HepG2 (cell line): Measurements from ENCODE around the gene ZFYVE28. TPM values are rescaled to one million over a fixed set of nuclear protein-coding genes. Genes with fewer than 3 reads are reported as not detected.

Experiments
- ATAC-seq: fragments of 200-7000 bp; cut with Tn5 transposase; 3 replicates; pipeline ENCODE4 v1.9.1; 2020; ENCODE audit warnings: mild to moderate bottlenecking, moderate library complexity
- BruUV-seq: library from RNA; stranded (reverse); fragments of 400-500 nt; replicated peaks from 2 replicates; lab custom pipeline; 2021; lab: Mats Ljungman, UMichigan
- CTCF ChIA-PET: fragments of 300-600 bp; formaldehyde crosslinking; extraction: SDS; loops from one replicate; lab custom pipeline; 2021; ENCODE audit warnings: low total read pairs, inconsistent platforms, low intra/inter-chr PET ratio; lab: Yijun Ruan, JAX
- POLR2A ChIA-PET: fragments of 350-600 bp; sonication (Branson Sonifier 250); formaldehyde crosslinking; loops from one replicate; lab custom pipeline; 2020; ENCODE audit warnings: antibody characterized with exemption, inconsistent platforms; lab: Yijun Ruan, JAX
- DNase-seq: peaks from one replicate; pipeline ENCODE4 v3.0.0-alpha.2; 2015; ENCODE audit warnings: low spot score
- FAIRE-seq: peaks from 3 replicates; lab custom pipeline; 2011; peaks lifted over from hg19 to GRCh38; lab: Jason Lieb, UNC
- H2AFZ ChIP-seq: one replicate; pipeline ENCODE4 v1.6.1; 2011; ENCODE audit warnings: low read length, inconsistent platforms
- H3K27ac ChIP-seq: fragments of 300-600 bp; 3 replicates; pipeline ENCODE4 v1.8.0; 2011; ENCODE audit warnings: mixed run types, mild to moderate bottlenecking, mixed read lengths, low read length, inconsistent platforms; ENCODE audit not compliant: insufficient read depth; ENCODE audit errors: extremely low read length
- H3K27me3 ChIP-seq, 2 experiments: fragments of 200-600 bp in 1 of 2; 2 replicates in 1 of 2; 3 replicates in 1 of 2; pipeline versions ENCODE4 v1.6.0 to v1.8.0; 2011; ENCODE audit warnings: low read length in 2 of 2, mild to moderate bottlenecking in 2 of 2, moderate library complexity in 2 of 2, inconsistent platforms in 1 of 2; ENCODE audit not compliant: insufficient read depth in 2 of 2, control insufficient read depth in 1 of 2
- H3K36me3 ChIP-seq, 2 experiments: fragments of 200-600 bp in 1 of 2; replicated peaks in 1 of 2; 2 replicates in 1 of 2; 3 replicates in 1 of 2; pipeline versions ENCODE4 v1.5.1 to v1.8.0; 2011; ENCODE audit warnings: low read length in 2 of 2, inconsistent platforms in 1 of 2; ENCODE audit not compliant: insufficient read depth in 2 of 2, control insufficient read depth in 1 of 2
- H3K4me1 ChIP-seq: 2 replicates; pipeline ENCODE4 v1.5.1; 2012; ENCODE audit warnings: low read length, inconsistent platforms; ENCODE audit not compliant: insufficient read depth
- H3K4me2 ChIP-seq: 2 replicates; pipeline ENCODE4 v1.6.0; 2011; ENCODE audit warnings: low read depth, low read length, inconsistent platforms
- H3K4me3 ChIP-seq, 3 experiments: fragments of 200-600 bp in 1 of 3; sonication (generic), shearing (Covaris generic) in 1 of 3; replicated peaks in 1 of 3; 2 replicates each; pipeline ENCODE4 v1.5.1; 2011 to 2016; ENCODE audit warnings: low read length in 3 of 3, inconsistent platforms in 2 of 3, low read depth in 2 of 3, mild to moderate bottlenecking in 2 of 3, control low read depth in 1 of 3, mixed read lengths in 1 of 3; ENCODE audit not compliant: insufficient read depth in 1 of 3
- H3K79me2 ChIP-seq: one replicate; pipeline ENCODE4 v1.6.1; 2011; ENCODE audit warnings: low read length, inconsistent platforms; ENCODE audit not compliant: insufficient read depth
- H3K9ac ChIP-seq: 2 replicates; pipeline ENCODE4 v1.6.0; 2011; ENCODE audit warnings: mild to moderate bottlenecking, low read depth, low read length, inconsistent platforms; ENCODE audit not compliant: insufficient read depth
- H3K9me3 ChIP-seq: 2 replicates; pipeline ENCODE4 v1.5.1; 2012; ENCODE audit warnings: mild to moderate bottlenecking, low read length
- H4K20me1 ChIP-seq: 2 replicates; pipeline ENCODE4 v1.6.0; 2011; ENCODE audit warnings: inconsistent platforms, mild to moderate bottlenecking, low read length, moderate library complexity; ENCODE audit not compliant: insufficient read depth
- ATF1 ChIP-seq: IDR thresholded peaks from 2 replicates; pipeline ENCODE4 v1.6.1; 2016; ENCODE audit warnings: mild to moderate bottlenecking, control low read depth
- BORCS8-MEF2B ChIP-seq: sonication (generic); formaldehyde crosslinking; IDR thresholded peaks from 2 replicates; pipeline ENCODE4 v1.8.0; 2022; ENCODE audit warnings: mild to moderate bottlenecking, missing genetic modification reagents
- DBP ChIP-seq: sonication (generic); formaldehyde crosslinking; IDR thresholded peaks from 2 replicates; pipeline ENCODE4 v1.4.0; 2020; ENCODE audit warnings: missing genetic modification reagents; ENCODE audit errors: not compliant biosample characterization
- FUBP1 ChIP-seq: sonication (generic); formaldehyde crosslinking; IDR thresholded peaks from 2 replicates; pipeline ENCODE4 v1.5.1; 2020; ENCODE audit warnings: missing genetic modification reagents, mild to moderate bottlenecking, borderline replicate concordance
- IKZF1 ChIP-seq: fragments of 450-650 bp; IDR thresholded peaks from 2 replicates; pipeline ENCODE4 v1.7.1; 2016
- NFRKB ChIP-seq: fragments of 450-650 bp; IDR thresholded peaks from 2 replicates; pipeline ENCODE4 v1.6.1; 2017
- ONECUT2 ChIP-seq: sonication (generic); formaldehyde crosslinking; IDR thresholded peaks from 2 replicates; pipeline ENCODE4 v1.4.0; 2020; ENCODE audit warnings: missing genetic modification reagents
- SALL2 ChIP-seq: sonication (generic); formaldehyde crosslinking; IDR thresholded peaks from 2 replicates; pipeline ENCODE4 v1.8.1; 2023; ENCODE audit warnings: mild to moderate bottlenecking, missing genetic modification reagents, inconsistent platforms
- ZBTB37 ChIP-seq: sonication (generic); formaldehyde crosslinking; IDR thresholded peaks from 2 replicates; pipeline ENCODE4 v1.4.0; 2020; ENCODE audit warnings: mild to moderate bottlenecking, missing genetic modification reagents
- ZBTB39 ChIP-seq: sonication (generic); formaldehyde crosslinking; IDR thresholded peaks from 2 replicates; pipeline ENCODE4 v1.5.0; 2020; ENCODE audit warnings: missing genetic modification reagents
- ZNF20 ChIP-seq: sonication (generic); formaldehyde crosslinking; IDR thresholded peaks from 2 replicates; pipeline ENCODE4 v1.4.0; 2020; ENCODE audit warnings: mild to moderate bottlenecking, moderate library complexity, missing genetic modification reagents
- ZNF281 ChIP-seq: sonication (generic); formaldehyde crosslinking; IDR thresholded peaks from 2 replicates; pipeline ENCODE4 v1.4.0; 2020; ENCODE audit warnings: missing genetic modification reagents, borderline replicate concordance
- ZNF414 ChIP-seq: sonication (generic); formaldehyde crosslinking; IDR thresholded peaks from 2 replicates; pipeline ENCODE4 v1.5.0; 2020; ENCODE audit warnings: missing genetic modification reagents
- ZNF781 ChIP-seq: sonication (generic); formaldehyde crosslinking; IDR thresholded peaks from 2 replicates; pipeline ENCODE4 v1.5.1; 2020; ENCODE audit warnings: borderline replicate concordance, mild to moderate bottlenecking, missing genetic modification reagents; ENCODE audit errors: not compliant biosample characterization
- ZSCAN31 ChIP-seq: sonication (generic); formaldehyde crosslinking; IDR thresholded peaks from 2 replicates; pipeline ENCODE4 v1.5.0; 2020; ENCODE audit warnings: low read depth, mild to moderate bottlenecking, missing genetic modification reagents
- WGBS: methylation state at CpG from one replicate; pipeline ENCODE4 v1.1.6; 2017; ENCODE audit warnings: low lambda C conversion rate; 5-methylcytosine and 5-hydroxymethylcytosine counted together
- in situ Hi-C: cut with HindIII; loops from 2 replicates; pipeline ENCODE4 v1.10.0; 2017; ENCODE audit warnings: low pct_unique_long_range_greater_than_20kb; ENCODE audit not compliant: extremely low pct_ligation_motif_present
- intact Hi-C: fragments of 100-400 bp; cut with micrococcal nuclease; formaldehyde crosslinking; loops from one replicate; pipeline ENCODE4 v1.10.0; 2022; ENCODE audit not compliant: unreplicated experiment
- polyA plus RNA-seq, 8 experiments: library from polyadenylated mRNA; depleted of rRNA in 3 of 8; stranded (reverse) in 7 of 8; unstranded in 1 of 8; fragments of >200 nt; fragmentation: Illumina TruSeq in 4 of 8; extraction: Trizol in 4 of 8; gene quantifications; 2 replicates each; pipeline versions ENCODE4 v1.2.1 to v1.2.3, GENCODE V29; 2011 to 2016; ENCODE audit warnings: low read depth in 4 of 8, missing spikeins in 1 of 8, mixed read lengths in 1 of 8; ENCODE audit not compliant: insufficient read depth in 1 of 8
- total RNA-seq, 5 experiments: library from RNA; depleted of rRNA; stranded (reverse); fragments of >200 nt; fragmentation: Illumina TruSeq; extraction: Trizol; gene quantifications; 2 replicates each; pipeline ENCODE4 v1.2.3, GENCODE V29; 2016; ENCODE audit warnings: low read depth in 1 of 5

The ZFYVE28 gene
- total and polyA plus RNA-seq, 2 of the 13 experiments (the other 11 are each of a cell fraction or from before 2014, with no cell fraction given): 0.12 to 0.22 TPM

- H3K27me3 ChIP-seq: peaks cover 3 to 22% of the 10 kb centered on the region in 2 experiments; a peak in 4 of 5 replicates
- H3K9ac ChIP-seq: no peak overlapping the region
- 76% methylated on average over 1 of the region's 1 CpG for WGBS
- intact Hi-C loops (loop anchor here (5.0 kb wide), 1 partner anchor 373 kb away; no protein-coding TSS in a partner anchor), in situ Hi-C loops (no loop called here)
- ATAC-seq (no peak), DNase-seq (no peak), FAIRE-seq (no peak)
- H3K36me3 ChIP-seq: no peaks in the 10 kb centered on the region
- H3K4me2 ChIP-seq: no peak overlapping the region
- H4K20me1 ChIP-seq: no peaks in the 10 kb centered on the region
- no peak overlapping the region for H3K27ac ChIP-seq
- CTCF ChIA-PET: no interaction called here
- H3K4me3 ChIP-seq: no peak overlapping the region
- POLR2A ChIA-PET: no interaction called here
- BruUV-seq: no TSS peak
- H3K79me2 ChIP-seq: no peaks in the 10 kb centered on the region
- no peaks in the 10 kb centered on the region for H3K4me1 ChIP-seq
- H2AFZ ChIP-seq: no peak overlapping the region
- peaks cover 3% of the 10 kb centered on the region; the same call in 1 of the 2 replicates for H3K9me3 ChIP-seq
- no peak for TF ChIP-seq ZNF20
- TF ChIP-seq BORCS8-MEF2B (CRISPR knock-in tag): no peak
- TF ChIP-seq ONECUT2 (CRISPR knock-in tag): no peak
- no peak for TF ChIP-seq ZNF781 (CRISPR knock-in tag)
- no peak for TF ChIP-seq FUBP1 (CRISPR knock-in tag)
- TF ChIP-seq ATF1 (CRISPR knock-in tag): no peak
- TF ChIP-seq ZNF414 (CRISPR knock-in tag): no peak
- TF ChIP-seq ZSCAN31: no peak
- no peak for TF ChIP-seq ZBTB37 (CRISPR knock-in tag)
- TF ChIP-seq ZNF281 (CRISPR knock-in tag): no peak
- no peak for TF ChIP-seq ZBTB39 (CRISPR knock-in tag)
- no peak for TF ChIP-seq SALL2 (CRISPR knock-in tag)
- TF ChIP-seq DBP: no peak
- no peak for TF ChIP-seq IKZF1
- no peak for TF ChIP-seq NFRKB
These were observed 93.6 kb downstream of the ZFYVE28 start for GRCh38 chr4:2324891-2325290.
